HepG2 (cell line): ENCODE data around the gene ITCH. TPM values are rescaled to one million over a fixed set of nuclear protein-coding genes. Genes with fewer than 3 reads are reported as not detected.

Experiments used
- ATAD3A ChIP-seq: sonication (generic); formaldehyde crosslinking; IDR thresholded peaks from 2 replicates; pipeline ENCODE4 v1.4.0; 2020; ENCODE audit warnings: missing genetic modification reagents
- FOXA1 ChIP-seq, 2 experiments: fragments of 450-650 bp in 1 of 2; sonication (generic) in 1 of 2; formaldehyde crosslinking in 1 of 2; IDR thresholded peaks; 2 replicates each; pipeline versions ENCODE4 v1.4.0 to v1.6.1; 2016 to 2020; ENCODE audit warnings: missing genetic modification reagents in 1 of 2
- GFI1 ChIP-seq: sonication (generic); formaldehyde crosslinking; IDR thresholded peaks from 2 replicates; pipeline ENCODE4 v1.5.0; 2020; ENCODE audit warnings: missing genetic modification reagents, mild to moderate bottlenecking, borderline replicate concordance
- HNRNPLL ChIP-seq: fragments of 200-400 bp; formaldehyde crosslinking; IDR thresholded peaks from 2 replicates; pipeline ENCODE4 v1.6.1; 2017; ENCODE audit warnings: mild to moderate bottlenecking, low read depth, low read length; ENCODE audit not compliant: poor library complexity, severe bottlenecking
- NONO ChIP-seq, 2 experiments: fragments of 450-650 bp in 1 of 2; sonication (generic) in 1 of 2; formaldehyde crosslinking in 1 of 2; IDR thresholded peaks in 1 of 2; conservative IDR thresholded peaks in 1 of 2; 2 replicates each; pipeline versions ENCODE4 v1.6.1 to v1.8.0; 2017 to 2022; ENCODE audit warnings: mild to moderate bottlenecking in 1 of 2, missing genetic modification reagents in 1 of 2, moderate library complexity in 1 of 2
- TBX3 ChIP-seq: fragments of 450-650 bp; IDR thresholded peaks from 2 replicates; pipeline ENCODE4 v1.6.1; 2017; ENCODE audit warnings: antibody characterized with exemption, mild to moderate bottlenecking, inconsistent platforms, borderline replicate concordance
- ZNF616 ChIP-seq: sonication (generic); formaldehyde crosslinking; IDR thresholded peaks from 2 replicates; pipeline ENCODE4 v1.5.0; 2020; ENCODE audit warnings: low read depth, mild to moderate bottlenecking, missing genetic modification reagents
- ZNF839 ChIP-seq: sonication (generic); formaldehyde crosslinking; IDR thresholded peaks from 2 replicates; pipeline ENCODE4 v1.4.0; 2020; ENCODE audit warnings: missing genetic modification reagents, mild to moderate bottlenecking, borderline replicate concordance
- polyA plus RNA-seq, 8 experiments: library from polyadenylated mRNA; depleted of rRNA in 3 of 8; stranded (reverse) in 7 of 8; unstranded in 1 of 8; fragments of >200 nt; fragmentation: Illumina TruSeq in 4 of 8; extraction: Trizol in 4 of 8; gene quantifications; 2 replicates each; pipeline versions ENCODE4 v1.2.1 to v1.2.3, GENCODE V29; 2011 to 2016; ENCODE audit warnings: low read depth in 4 of 8, missing spikeins in 1 of 8, mixed read lengths in 1 of 8; ENCODE audit not compliant: insufficient read depth in 1 of 8
- total RNA-seq, 5 experiments: library from RNA; depleted of rRNA; stranded (reverse); fragments of >200 nt; fragmentation: Illumina TruSeq; extraction: Trizol; gene quantifications; 2 replicates each; pipeline ENCODE4 v1.2.3, GENCODE V29; 2016; ENCODE audit warnings: low read depth in 1 of 5
- TF ChIP-seq, protein P1 (sequence below): IDR thresholded peaks from 2 replicates; pipeline ENCODE4 v1.6.1; 2016; ENCODE audit warnings: low read depth, control low read depth
- TF ChIP-seq, protein P2 (sequence below): sonication (generic); formaldehyde crosslinking; IDR thresholded peaks from 2 replicates; pipeline ENCODE4 v1.5.0; 2020; ENCODE audit warnings: missing genetic modification reagents, mild to moderate bottlenecking, borderline replicate concordance
- TF ChIP-seq, protein P3 (sequence below): sonication (generic); formaldehyde crosslinking; IDR thresholded peaks from 2 replicates; pipeline ENCODE4 v1.5.0; 2020; ENCODE audit warnings: missing genetic modification reagents, mild to moderate bottlenecking, borderline replicate concordance
- TF ChIP-seq, protein P4 (sequence below): sonication (generic); formaldehyde crosslinking; IDR thresholded peaks from 2 replicates; pipeline ENCODE4 v1.5.0; 2020; ENCODE audit warnings: missing genetic modification reagents, mild to moderate bottlenecking, borderline replicate concordance
- TF ChIP-seq, protein P5 (sequence below): sonication (generic); formaldehyde crosslinking; IDR thresholded peaks from 2 replicates; pipeline ENCODE4 v1.5.1; 2020; ENCODE audit warnings: mild to moderate bottlenecking, missing genetic modification reagents, borderline replicate concordance

The ITCH gene
- total and polyA plus RNA-seq, 2 of the 13 experiments (the other 11 are each of a cell fraction or from before 2014, with no cell fraction given) = 20.5 to 112 TPM

DNA sequence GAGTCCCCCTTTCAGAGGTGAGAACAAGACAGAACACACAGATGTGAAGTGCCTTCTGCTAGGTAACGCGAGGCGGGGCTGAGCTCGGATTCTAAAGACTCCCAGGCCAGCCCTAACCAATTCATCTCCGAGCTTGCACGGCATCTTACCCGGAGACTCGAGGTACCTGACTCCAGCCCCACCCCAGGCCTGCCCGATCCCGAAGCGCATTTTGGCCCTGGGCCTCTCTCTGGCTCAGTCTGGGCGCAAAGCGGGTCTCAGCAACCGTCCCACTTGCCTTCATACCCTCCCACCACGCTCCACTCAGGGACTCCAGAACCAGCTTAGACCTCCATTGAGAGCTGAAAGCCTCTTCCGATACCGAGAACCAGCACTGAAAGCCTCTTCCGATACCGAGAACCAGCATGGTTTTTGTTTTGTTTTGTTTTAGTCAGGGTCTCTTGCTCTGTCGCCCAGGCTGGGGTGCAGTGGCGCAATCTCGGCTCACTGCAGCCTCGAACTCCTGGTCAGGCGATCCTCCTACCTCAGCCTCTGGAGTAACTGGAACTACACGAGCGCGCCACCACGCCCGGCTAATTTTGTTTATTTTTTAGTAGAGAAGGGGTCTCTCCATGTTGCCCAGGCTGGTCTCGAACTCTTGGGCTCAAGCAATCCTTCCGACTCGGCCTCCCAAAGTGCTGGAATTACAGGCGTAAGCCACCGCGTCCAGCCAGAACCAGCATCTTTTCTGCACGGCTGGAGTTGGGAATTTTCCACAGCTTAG, 152.6 kb downstream of the ITCH start (continued):
- TF ChIP-seq, protein P1, sequence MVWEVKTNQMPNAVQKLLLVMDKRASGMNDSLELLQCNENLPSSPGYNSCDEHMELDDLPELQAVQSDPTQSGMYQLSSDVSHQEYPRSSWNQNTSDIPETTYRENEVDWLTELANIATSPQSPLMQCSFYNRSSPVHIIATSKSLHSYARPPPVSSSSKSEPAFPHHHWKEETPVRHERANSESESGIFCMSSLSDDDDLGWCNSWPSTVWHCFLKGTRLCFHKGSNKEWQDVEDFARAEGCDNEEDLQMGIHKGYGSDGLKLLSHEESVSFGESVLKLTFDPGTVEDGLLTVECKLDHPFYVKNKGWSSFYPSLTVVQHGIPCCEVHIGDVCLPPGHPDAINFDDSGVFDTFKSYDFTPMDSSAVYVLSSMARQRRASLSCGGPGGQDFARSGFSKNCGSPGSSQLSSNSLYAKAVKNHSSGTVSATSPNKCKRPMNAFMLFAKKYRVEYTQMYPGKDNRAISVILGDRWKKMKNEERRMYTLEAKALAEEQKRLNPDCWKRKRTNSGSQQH = no peak; the same call in 1 of the 2 replicates
- TF ChIP-seq ZNF839 (no peak), HNRNPLL (no peak), FOXA1 (IDR thresholded peaks at IDR 0.05) (no peak), FOXA1 (CRISPR knock-in tag; IDR thresholded peaks at IDR 0.05) (no peak), NONO (IDR thresholded peaks at IDR 0.05) (no peak), NONO (CRISPR knock-in tag; conservative IDR thresholded peaks at IDR 0.05) (no peak), GFI1 (CRISPR knock-in tag) (peak; percentile 74; the same call in 1 of the 2 replicates), ZNF616 (no peak; the same call in 1 of the 2 replicates), ATAD3A (CRISPR knock-in tag) (no peak), TBX3 (no peak)
- TF ChIP-seq, protein P2, sequence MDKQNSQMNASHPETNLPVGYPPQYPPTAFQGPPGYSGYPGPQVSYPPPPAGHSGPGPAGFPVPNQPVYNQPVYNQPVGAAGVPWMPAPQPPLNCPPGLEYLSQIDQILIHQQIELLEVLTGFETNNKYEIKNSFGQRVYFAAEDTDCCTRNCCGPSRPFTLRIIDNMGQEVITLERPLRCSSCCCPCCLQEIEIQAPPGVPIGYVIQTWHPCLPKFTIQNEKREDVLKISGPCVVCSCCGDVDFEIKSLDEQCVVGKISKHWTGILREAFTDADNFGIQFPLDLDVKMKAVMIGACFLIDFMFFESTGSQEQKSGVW = no peak; the same call in 1 of the 2 replicates
- TF ChIP-seq, protein P3, sequence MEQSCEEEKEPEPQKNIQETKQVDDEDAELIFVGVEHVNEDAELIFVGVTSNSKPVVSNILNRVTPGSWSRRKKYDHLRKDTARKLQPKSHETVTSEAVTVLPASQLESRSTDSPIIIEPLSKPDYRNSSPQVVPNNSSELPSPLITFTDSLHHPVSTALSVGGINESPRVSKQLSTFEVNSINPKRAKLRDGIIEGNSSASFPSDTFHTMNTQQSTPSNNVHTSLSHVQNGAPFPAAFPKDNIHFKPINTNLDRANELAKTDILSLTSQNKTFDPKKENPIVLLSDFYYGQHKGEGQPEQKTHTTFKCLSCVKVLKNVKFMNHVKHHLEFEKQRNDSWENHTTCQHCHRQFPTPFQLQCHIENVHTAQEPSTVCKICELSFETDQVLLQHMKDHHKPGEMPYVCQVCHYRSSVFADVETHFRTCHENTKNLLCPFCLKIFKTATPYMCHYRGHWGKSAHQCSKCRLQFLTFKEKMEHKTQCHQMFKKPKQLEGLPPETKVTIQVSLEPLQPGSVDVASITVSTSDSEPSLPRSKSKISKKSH (CRISPR knock-in tag) = peak; percentile 40; the same call in 1 of the 2 replicates
- TF ChIP-seq, protein P4, sequence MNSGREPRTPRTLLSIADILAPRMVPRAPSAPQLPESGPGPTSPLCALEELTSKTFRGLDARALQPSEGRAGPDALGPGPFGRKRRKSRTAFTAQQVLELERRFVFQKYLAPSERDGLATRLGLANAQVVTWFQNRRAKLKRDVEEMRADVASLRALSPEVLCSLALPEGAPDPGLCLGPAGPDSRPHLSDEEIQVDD (CRISPR knock-in tag) = no peak
- TF ChIP-seq, protein P5, sequence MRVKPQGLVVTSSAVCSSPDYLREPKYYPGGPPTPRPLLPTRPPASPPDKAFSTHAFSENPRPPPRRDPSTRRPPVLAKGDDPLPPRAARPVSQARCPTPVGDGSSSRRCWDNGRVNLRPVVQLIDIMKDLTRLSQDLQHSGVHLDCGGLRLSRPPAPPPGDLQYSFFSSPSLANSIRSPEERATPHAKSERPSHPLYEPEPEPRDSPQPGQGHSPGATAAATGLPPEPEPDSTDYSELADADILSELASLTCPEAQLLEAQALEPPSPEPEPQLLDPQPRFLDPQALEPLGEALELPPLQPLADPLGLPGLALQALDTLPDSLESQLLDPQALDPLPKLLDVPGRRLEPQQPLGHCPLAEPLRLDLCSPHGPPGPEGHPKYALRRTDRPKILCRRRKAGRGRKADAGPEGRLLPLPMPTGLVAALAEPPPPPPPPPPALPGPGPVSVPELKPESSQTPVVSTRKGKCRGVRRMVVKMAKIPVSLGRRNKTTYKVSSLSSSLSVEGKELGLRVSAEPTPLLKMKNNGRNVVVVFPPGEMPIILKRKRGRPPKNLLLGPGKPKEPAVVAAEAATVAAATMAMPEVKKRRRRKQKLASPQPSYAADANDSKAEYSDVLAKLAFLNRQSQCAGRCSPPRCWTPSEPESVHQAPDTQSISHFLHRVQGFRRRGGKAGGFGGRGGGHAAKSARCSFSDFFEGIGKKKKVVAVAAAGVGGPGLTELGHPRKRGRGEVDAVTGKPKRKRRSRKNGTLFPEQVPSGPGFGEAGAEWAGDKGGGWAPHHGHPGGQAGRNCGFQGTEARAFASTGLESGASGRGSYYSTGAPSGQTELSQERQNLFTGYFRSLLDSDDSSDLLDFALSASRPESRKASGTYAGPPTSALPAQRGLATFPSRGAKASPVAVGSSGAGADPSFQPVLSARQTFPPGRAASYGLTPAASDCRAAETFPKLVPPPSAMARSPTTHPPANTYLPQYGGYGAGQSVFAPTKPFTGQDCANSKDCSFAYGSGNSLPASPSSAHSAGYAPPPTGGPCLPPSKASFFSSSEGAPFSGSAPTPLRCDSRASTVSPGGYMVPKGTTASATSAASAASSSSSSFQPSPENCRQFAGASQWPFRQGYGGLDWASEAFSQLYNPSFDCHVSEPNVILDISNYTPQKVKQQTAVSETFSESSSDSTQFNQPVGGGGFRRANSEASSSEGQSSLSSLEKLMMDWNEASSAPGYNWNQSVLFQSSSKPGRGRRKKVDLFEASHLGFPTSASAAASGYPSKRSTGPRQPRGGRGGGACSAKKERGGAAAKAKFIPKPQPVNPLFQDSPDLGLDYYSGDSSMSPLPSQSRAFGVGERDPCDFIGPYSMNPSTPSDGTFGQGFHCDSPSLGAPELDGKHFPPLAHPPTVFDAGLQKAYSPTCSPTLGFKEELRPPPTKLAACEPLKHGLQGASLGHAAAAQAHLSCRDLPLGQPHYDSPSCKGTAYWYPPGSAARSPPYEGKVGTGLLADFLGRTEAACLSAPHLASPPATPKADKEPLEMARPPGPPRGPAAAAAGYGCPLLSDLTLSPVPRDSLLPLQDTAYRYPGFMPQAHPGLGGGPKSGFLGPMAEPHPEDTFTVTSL (CRISPR knock-in tag) = peak; percentile 18; the same call in 1 of the 2 replicates
